ENCODE measurements around the gene SMIM14. TPM values are rescaled to one million over a fixed set of nuclear protein-coding genes. Genes with fewer than 3 reads are reported as not detected.
"Not testable (repeated sequence)": the region's sequence is repeated elsewhere in the genome, so short reads cannot be mapped to it uniquely, and the experiment has no call there.

The SMIM14 gene
- total and polyA plus RNA-seq, 4 donors: 28.5 to 72.1 (median 56.3) TPM

DNA sequence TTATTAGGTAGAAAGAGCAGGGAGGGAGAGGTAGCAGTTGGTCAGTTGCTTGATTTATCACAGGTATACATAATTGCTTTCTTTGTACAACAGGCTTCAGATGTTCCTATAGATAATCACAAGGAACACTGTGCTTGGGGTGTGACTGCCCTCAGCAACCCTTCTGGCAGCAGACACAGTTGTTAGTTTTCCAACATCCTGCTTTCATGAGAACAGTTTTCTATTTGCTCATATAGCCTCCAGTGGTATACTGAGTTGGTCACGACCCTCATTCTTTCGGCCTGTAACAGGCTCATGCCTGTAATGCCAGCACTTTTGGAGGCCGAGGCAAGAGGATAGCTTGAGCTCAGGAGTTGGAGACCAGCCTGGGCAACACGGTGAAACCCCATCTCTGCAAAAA lies 94.6 kb downstream of the SMIM14 start:
- DNase-seq; intact Hi-C loops (cut with DNase I); ATAC-seq (ENCODE audit: low FRiP score); H3K27ac ChIP-seq (ENCODE audit: low read depth in 1 of 2, low read length in 2 of 2); H3K36me3 ChIP-seq (ENCODE audit: control insufficient read depth in 1 of 2, insufficient read depth in 2 of 2, low read length in 1 of 2); H3K4me1 ChIP-seq (ENCODE audit: control insufficient read depth in 1 of 2, insufficient read depth in 2 of 2, low read length in 2 of 2); H3K9me3 ChIP-seq (ENCODE audit: control insufficient read depth, low read length); H3K4me3 ChIP-seq (ENCODE audit: low read length in 2 of 2); H3K27me3 ChIP-seq (ENCODE audit: control insufficient read depth in 1 of 2, insufficient read depth in 2 of 2, low read length in 1 of 2): not testable (repeated sequence)
- 91 to 93% methylated on average over 4 of the region's 4 CpGs for WGBS, 2 donors

DNA sequence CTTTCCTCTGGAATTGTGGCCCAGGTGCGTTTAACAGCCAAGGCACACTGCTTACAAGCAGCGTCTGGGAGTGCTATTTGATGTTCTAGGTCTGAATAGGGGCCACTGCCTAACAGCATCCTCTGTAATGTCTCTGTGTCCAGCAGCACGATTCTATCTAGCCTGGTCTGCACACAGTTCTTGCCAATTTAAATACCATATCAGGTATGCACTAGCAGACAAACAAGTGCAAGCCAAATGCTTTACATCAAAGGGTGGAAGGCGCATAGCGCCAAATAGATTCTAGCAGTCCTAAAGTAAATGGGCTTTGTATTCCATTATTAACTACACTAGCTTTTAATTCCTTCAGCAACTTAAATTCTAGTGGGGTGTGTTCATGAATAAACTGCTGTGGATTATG lies 95.6 kb downstream of the SMIM14 start:
- peaks cover 0 to 3% of the 10 kb centered on the region in 2 donors for H3K4me1 ChIP-seq (ENCODE audit: control insufficient read depth in 1 of 2, insufficient read depth in 2 of 2, low read length in 2 of 2)
- H3K27ac ChIP-seq (ENCODE audit: low read depth in 1 of 2, low read length in 2 of 2): no peak overlapping the region
- H3K36me3 ChIP-seq (ENCODE audit: control insufficient read depth in 1 of 2, insufficient read depth in 2 of 2, low read length in 1 of 2): peaks cover 0 to 4% of the 10 kb centered on the region in 2 donors
- ATAC-seq (ENCODE audit: low FRiP score): no peak
- 67 to 74% methylated on average over 5 of the region's 5 CpGs for WGBS, 2 donors
- no peaks in the 10 kb centered on the region for H3K9me3 ChIP-seq (ENCODE audit: control insufficient read depth, low read length)
- intact Hi-C loops (cut with DNase I): no loop called here
- DNase-seq: no peak
- H3K4me3 ChIP-seq (ENCODE audit: low read length in 2 of 2): no peak overlapping the region
- H3K27me3 ChIP-seq (ENCODE audit: control insufficient read depth in 1 of 2, insufficient read depth in 2 of 2, low read length in 1 of 2): no peaks in the 10 kb centered on the region

DNA sequence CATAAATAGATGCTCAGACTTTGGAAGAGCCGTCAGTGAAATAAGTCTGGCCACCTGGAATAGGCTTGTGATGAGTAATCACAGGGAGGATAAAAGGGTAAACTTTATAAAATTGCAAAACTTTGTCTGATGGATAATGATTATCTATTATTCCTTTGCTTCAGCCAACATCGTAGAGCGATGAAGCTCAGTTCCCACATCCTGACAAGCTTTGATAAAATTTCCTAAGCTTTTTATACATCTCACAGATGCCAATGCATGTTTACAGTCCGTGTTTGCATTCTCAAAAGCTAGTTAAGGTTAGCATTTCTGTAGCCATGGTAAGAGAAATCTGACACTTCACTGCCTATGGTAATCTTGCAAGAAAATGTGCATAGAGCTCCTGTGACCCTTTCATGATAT lies 96.1 kb downstream of the SMIM14 start:
- no peak for DNase-seq
- no peaks in the 10 kb centered on the region for H3K9me3 ChIP-seq (ENCODE audit: control insufficient read depth, low read length)
- no peak overlapping the region for H3K27ac ChIP-seq (ENCODE audit: low read depth in 1 of 2, low read length in 2 of 2)
- H3K4me1 ChIP-seq (ENCODE audit: control insufficient read depth in 1 of 2, insufficient read depth in 2 of 2, low read length in 2 of 2): peaks cover 0 to 3% of the 10 kb centered on the region in 2 donors
- ATAC-seq (ENCODE audit: low FRiP score): no peak
- WGBS, 2 donors: 71 to 76% methylated on average over 4 of the region's 4 CpGs
- H3K27me3 ChIP-seq (ENCODE audit: control insufficient read depth in 1 of 2, insufficient read depth in 2 of 2, low read length in 1 of 2): no peaks in the 10 kb centered on the region
- H3K36me3 ChIP-seq (ENCODE audit: control insufficient read depth in 1 of 2, insufficient read depth in 2 of 2, low read length in 1 of 2): peaks cover 0 to 4% of the 10 kb centered on the region in 2 donors
- intact Hi-C loops (cut with DNase I): no loop called here
- H3K4me3 ChIP-seq (ENCODE audit: low read length in 2 of 2): no peak overlapping the region

- no peak for ATAC-seq (ENCODE audit: low FRiP score)
Observed at GRCh38 chr4:39541987-39542610, 96.6 kb downstream of the SMIM14 start.

GRCh38 chr4:39539089-39539611 lies 99.5 kb downstream of the SMIM14 start:
- no peaks in the 10 kb centered on the region for H3K27me3 ChIP-seq (ENCODE audit: control insufficient read depth in 1 of 2, insufficient read depth in 2 of 2, low read length in 1 of 2)
- H3K9me3 ChIP-seq (ENCODE audit: control insufficient read depth, low read length): no peaks in the 10 kb centered on the region
- H3K4me1 ChIP-seq (ENCODE audit: control insufficient read depth in 1 of 2, insufficient read depth in 2 of 2, low read length in 2 of 2): peaks cover 0 to 3% of the 10 kb centered on the region in 2 donors
- H3K27ac ChIP-seq (ENCODE audit: low read depth in 1 of 2, low read length in 2 of 2): no peak overlapping the region
- no peak overlapping the region for H3K4me3 ChIP-seq (ENCODE audit: low read length in 2 of 2)
- intact Hi-C loops (cut with DNase I): no loop called here
- ATAC-seq (ENCODE audit: low FRiP score) (no peak), DNase-seq (no peak)
- peaks cover 0 to 4% of the 10 kb centered on the region in 2 donors for H3K36me3 ChIP-seq (ENCODE audit: control insufficient read depth in 1 of 2, insufficient read depth in 2 of 2, low read length in 1 of 2)
- WGBS, 2 donors: 81 to 90% methylated on average over 5 of the region's 5 CpGs

More at GRCh38 chr4:39541987-39542610, 96.6 kb downstream of the SMIM14 start:
- peaks cover 0 to 3% of the 10 kb centered on the region in 2 donors for H3K4me1 ChIP-seq (ENCODE audit: control insufficient read depth in 1 of 2, insufficient read depth in 2 of 2, low read length in 2 of 2)
- no peaks in the 10 kb centered on the region for H3K27me3 ChIP-seq (ENCODE audit: control insufficient read depth in 1 of 2, insufficient read depth in 2 of 2, low read length in 1 of 2)
- no peaks in the 10 kb centered on the region for H3K9me3 ChIP-seq (ENCODE audit: control insufficient read depth, low read length)
- H3K36me3 ChIP-seq (ENCODE audit: control insufficient read depth in 1 of 2, insufficient read depth in 2 of 2, low read length in 1 of 2): peaks cover 0 to 4% of the 10 kb centered on the region in 2 donors
- 79 to 82% methylated on average over 7 of the region's 7 CpGs for WGBS, 2 donors
- intact Hi-C loops (cut with DNase I): no loop called here
- H3K4me3 ChIP-seq (ENCODE audit: low read length in 2 of 2): no peak overlapping the region
- no peak for DNase-seq
- H3K27ac ChIP-seq (ENCODE audit: low read depth in 1 of 2, low read length in 2 of 2): no peak overlapping the region

- no peaks in the 10 kb centered on the region for H3K9me3 ChIP-seq (ENCODE audit: control insufficient read depth, low read length)
Observed at GRCh38 chr4:39533541-39533940, 105.1 kb downstream of the SMIM14 start.

GRCh38 chr4:39532237-39532636 lies 106.4 kb downstream of the SMIM14 start:
- DNase-seq; H3K27ac ChIP-seq (ENCODE audit: low read depth in 1 of 2, low read length in 2 of 2); H3K4me1 ChIP-seq (ENCODE audit: control insufficient read depth in 1 of 2, insufficient read depth in 2 of 2, low read length in 2 of 2); H3K4me3 ChIP-seq (ENCODE audit: low read length in 2 of 2); ATAC-seq (ENCODE audit: low FRiP score); H3K27me3 ChIP-seq (ENCODE audit: control insufficient read depth in 1 of 2, insufficient read depth in 2 of 2, low read length in 1 of 2); intact Hi-C loops (cut with DNase I); H3K36me3 ChIP-seq (ENCODE audit: control insufficient read depth in 1 of 2, insufficient read depth in 2 of 2, low read length in 1 of 2); H3K9me3 ChIP-seq (ENCODE audit: control insufficient read depth, low read length): not testable (repeated sequence)
- 85 to 88% methylated on average over 3 of the region's 3 CpGs for WGBS, 2 donors

More at GRCh38 chr4:39533541-39533940, 105.1 kb downstream of the SMIM14 start:
- Histone ChIP-seq H3K27ac (ENCODE audit: low read depth in 1 of 2, low read length in 2 of 2) (no peak overlapping the region), H3K36me3 (ENCODE audit: control insufficient read depth in 1 of 2, insufficient read depth in 2 of 2, low read length in 1 of 2) (no peaks in the 10 kb centered on the region), H3K4me3 (ENCODE audit: low read length in 2 of 2) (no peak overlapping the region), H3K4me1 (ENCODE audit: control insufficient read depth in 1 of 2, insufficient read depth in 2 of 2, low read length in 2 of 2) (no peaks in the 10 kb centered on the region), H3K27me3 (ENCODE audit: control insufficient read depth in 1 of 2, insufficient read depth in 2 of 2, low read length in 1 of 2) (no peaks in the 10 kb centered on the region)
- intact Hi-C loops (cut with DNase I): no loop called here
- 97% methylated on average over 5 of the region's 5 CpGs for WGBS, 2 donors
- ATAC-seq (ENCODE audit: low FRiP score) (no peak), DNase-seq (no peak)

GRCh38 chr4:39530682-39531081 lies 108.0 kb downstream of the SMIM14 start:
- H3K27me3 ChIP-seq (ENCODE audit: control insufficient read depth in 1 of 2, insufficient read depth in 2 of 2, low read length in 1 of 2): no peaks in the 10 kb centered on the region
- H3K4me1 ChIP-seq (ENCODE audit: control insufficient read depth in 1 of 2, insufficient read depth in 2 of 2, low read length in 2 of 2): no peaks in the 10 kb centered on the region
- H3K4me3 ChIP-seq (ENCODE audit: low read length in 2 of 2): no peak overlapping the region
- H3K36me3 ChIP-seq (ENCODE audit: control insufficient read depth in 1 of 2, insufficient read depth in 2 of 2, low read length in 1 of 2): no peaks in the 10 kb centered on the region
- WGBS, 2 donors: 98% methylated on average over 3 of the region's 3 CpGs
- intact Hi-C loops (cut with DNase I): no loop called here
- no peaks in the 10 kb centered on the region for H3K9me3 ChIP-seq (ENCODE audit: control insufficient read depth, low read length)
- ATAC-seq (ENCODE audit: low FRiP score): no peak
- H3K27ac ChIP-seq (ENCODE audit: low read depth in 1 of 2, low read length in 2 of 2): no peak overlapping the region
- no peak for DNase-seq

DNA sequence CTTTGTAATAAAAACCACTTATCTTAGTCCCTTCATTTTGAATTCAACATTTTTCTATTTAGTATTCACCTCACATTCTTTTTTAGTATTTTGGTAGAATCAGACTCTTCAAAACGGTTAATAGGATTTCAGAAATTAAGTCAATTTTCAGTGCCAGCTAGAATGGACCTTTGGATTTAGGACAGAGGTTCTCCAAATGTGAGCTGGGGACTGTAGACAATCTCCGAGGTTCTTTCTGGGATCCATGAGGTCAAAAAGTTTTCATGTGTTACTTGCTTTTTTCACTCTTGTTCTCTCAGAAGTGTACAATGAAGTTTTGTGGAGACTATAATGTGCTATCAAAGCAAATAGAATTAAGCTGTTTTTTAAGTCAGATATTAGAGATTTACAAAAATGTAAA lies 109.1 kb downstream of the SMIM14 start:
- intact Hi-C loops (cut with DNase I): loop anchor here in 1 of 2 donors (5.0 kb wide), 2 partner anchors 57 to 93 kb away; no protein-coding TSS in a partner anchor
- Histone ChIP-seq H3K4me1 (ENCODE audit: control insufficient read depth in 1 of 2, insufficient read depth in 2 of 2, low read length in 2 of 2) (no peaks in the 10 kb centered on the region), H3K36me3 (ENCODE audit: control insufficient read depth in 1 of 2, insufficient read depth in 2 of 2, low read length in 1 of 2) (no peaks in the 10 kb centered on the region), H3K9me3 (ENCODE audit: control insufficient read depth, low read length) (no peaks in the 10 kb centered on the region), H3K27me3 (ENCODE audit: control insufficient read depth in 1 of 2, insufficient read depth in 2 of 2, low read length in 1 of 2) (no peaks in the 10 kb centered on the region), H3K27ac (ENCODE audit: low read depth in 1 of 2, low read length in 2 of 2) (no peak overlapping the region), H3K4me3 (ENCODE audit: low read length in 2 of 2) (no peak overlapping the region)
- ATAC-seq (ENCODE audit: low FRiP score) (no peak), DNase-seq (no peak)
- WGBS, 2 donors: 69 to 77% methylated on average over 2 of the region's 2 CpGs
